ENCODE data around the gene LYPLAL1. TPM values are rescaled to one million over a fixed set of nuclear protein-coding genes. Genes with fewer than 3 reads are reported as not detected.

Gene LYPLAL1
- total RNA-seq, 4 donors from 2014 or later = 20.1 to 75.9 (median 23.5) TPM

DNA sequence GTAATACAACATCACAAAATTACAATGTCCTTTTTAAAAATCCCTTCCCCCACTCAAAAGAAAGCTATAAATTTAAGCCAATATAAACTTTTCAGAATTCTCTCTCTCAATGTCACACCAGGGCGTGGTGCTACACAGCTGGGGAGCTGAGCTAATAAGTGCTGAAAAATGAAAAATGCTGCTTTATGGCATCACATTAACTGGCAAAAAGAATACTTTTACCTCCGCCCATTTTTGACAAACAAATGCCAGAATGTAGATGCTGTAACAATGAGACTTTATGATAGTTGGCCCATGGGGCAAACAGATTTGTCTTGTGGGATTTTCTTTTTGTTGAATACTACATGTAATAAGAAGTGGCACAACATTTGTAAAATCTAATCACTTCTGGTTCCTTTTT lies 12.7 kb upstream of the LYPLAL1 start:
- Histone ChIP-seq H3K27me3 (no peaks in the 10 kb centered on the region), H3K9me3 (no peaks in the 10 kb centered on the region), H3K4me1 (no peaks in the 10 kb centered on the region), H3K27ac (no peak overlapping the region), H3K36me3 (no peaks in the 10 kb centered on the region), H3K4me3 (no peak overlapping the region)
- no peak for TF ChIP-seq POLR2A (IDR thresholded peaks at IDR 0.05)
- TF ChIP-seq, protein P1, sequence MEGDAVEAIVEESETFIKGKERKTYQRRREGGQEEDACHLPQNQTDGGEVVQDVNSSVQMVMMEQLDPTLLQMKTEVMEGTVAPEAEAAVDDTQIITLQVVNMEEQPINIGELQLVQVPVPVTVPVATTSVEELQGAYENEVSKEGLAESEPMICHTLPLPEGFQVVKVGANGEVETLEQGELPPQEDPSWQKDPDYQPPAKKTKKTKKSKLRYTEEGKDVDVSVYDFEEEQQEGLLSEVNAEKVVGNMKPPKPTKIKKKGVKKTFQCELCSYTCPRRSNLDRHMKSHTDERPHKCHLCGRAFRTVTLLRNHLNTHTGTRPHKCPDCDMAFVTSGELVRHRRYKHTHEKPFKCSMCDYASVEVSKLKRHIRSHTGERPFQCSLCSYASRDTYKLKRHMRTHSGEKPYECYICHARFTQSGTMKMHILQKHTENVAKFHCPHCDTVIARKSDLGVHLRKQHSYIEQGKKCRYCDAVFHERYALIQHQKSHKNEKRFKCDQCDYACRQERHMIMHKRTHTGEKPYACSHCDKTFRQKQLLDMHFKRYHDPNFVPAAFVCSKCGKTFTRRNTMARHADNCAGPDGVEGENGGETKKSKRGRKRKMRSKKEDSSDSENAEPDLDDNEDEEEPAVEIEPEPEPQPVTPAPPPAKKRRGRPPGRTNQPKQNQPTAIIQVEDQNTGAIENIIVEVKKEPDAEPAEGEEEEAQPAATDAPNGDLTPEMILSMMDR (IDR thresholded peaks at IDR 0.05) = no peak
- no peak for DNase-seq

DNA sequence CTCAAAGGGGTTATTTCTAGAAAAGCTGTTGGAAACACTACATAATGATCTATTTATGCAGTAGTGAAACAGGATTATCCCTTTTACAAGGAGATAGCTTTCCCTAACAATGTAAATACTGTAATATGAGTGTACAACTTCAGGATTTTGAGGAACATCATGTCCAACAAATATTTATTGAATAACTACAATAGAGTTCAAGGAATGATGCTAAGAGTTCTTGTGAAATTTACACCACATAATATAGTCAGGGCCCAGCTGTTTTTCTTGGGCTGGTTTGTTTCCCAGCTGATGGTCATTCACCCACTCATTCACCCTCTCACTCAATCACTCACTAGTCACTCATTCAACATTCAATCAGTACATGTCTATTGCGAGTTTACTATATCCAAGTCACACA lies 12.3 kb upstream of the LYPLAL1 start:
- H3K36me3 ChIP-seq = no peaks in the 10 kb centered on the region
- no peaks in the 10 kb centered on the region for H3K9me3 ChIP-seq
- no peak overlapping the region for H3K27ac ChIP-seq
- no peak for DNase-seq
- TF ChIP-seq POLR2A (IDR thresholded peaks at IDR 0.05) = no peak
- TF ChIP-seq, protein P1 (IDR thresholded peaks at IDR 0.05) = no peak
- no peaks in the 10 kb centered on the region for H3K27me3 ChIP-seq
- no peaks in the 10 kb centered on the region for H3K4me1 ChIP-seq
- no peak overlapping the region for H3K4me3 ChIP-seq

DNA sequence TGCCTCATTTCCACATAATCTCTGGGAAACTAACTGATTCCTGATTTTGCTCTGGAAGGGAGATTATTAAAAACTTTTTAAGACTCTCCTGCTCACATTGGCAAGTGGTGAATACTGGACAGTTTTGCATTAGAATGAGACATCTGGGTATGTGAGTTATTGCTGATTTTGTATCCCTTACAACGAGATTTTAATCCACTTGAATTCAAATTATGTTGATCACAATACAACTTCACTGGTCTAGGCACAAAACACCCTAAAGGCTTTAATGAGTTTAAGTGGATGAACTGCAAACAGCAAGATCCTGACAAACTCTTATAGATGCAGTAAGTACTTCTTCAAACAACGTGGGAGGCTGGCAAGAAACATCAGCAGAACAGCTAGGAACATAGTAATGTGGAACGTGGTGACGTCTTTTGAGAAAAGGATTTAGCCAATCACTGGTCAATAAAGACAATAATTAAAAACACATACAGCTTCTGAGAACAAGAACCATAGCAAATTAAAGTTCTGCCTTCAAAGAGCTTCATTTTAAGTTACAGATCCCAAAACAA lies 10.2 kb upstream of the LYPLAL1 start:
- DNase-seq = no peak
- TF ChIP-seq POLR2A (IDR thresholded peaks at IDR 0.05) = no peak
- TF ChIP-seq, protein P1 (IDR thresholded peaks at IDR 0.05) = no peak
- Histone ChIP-seq H3K27me3 (no peaks in the 10 kb centered on the region), H3K36me3 (no peaks in the 10 kb centered on the region), H3K4me3 (no peak overlapping the region), H3K9me3 (no peaks in the 10 kb centered on the region), H3K4me1 (no peaks in the 10 kb centered on the region), H3K27ac (no peak overlapping the region)

DNA sequence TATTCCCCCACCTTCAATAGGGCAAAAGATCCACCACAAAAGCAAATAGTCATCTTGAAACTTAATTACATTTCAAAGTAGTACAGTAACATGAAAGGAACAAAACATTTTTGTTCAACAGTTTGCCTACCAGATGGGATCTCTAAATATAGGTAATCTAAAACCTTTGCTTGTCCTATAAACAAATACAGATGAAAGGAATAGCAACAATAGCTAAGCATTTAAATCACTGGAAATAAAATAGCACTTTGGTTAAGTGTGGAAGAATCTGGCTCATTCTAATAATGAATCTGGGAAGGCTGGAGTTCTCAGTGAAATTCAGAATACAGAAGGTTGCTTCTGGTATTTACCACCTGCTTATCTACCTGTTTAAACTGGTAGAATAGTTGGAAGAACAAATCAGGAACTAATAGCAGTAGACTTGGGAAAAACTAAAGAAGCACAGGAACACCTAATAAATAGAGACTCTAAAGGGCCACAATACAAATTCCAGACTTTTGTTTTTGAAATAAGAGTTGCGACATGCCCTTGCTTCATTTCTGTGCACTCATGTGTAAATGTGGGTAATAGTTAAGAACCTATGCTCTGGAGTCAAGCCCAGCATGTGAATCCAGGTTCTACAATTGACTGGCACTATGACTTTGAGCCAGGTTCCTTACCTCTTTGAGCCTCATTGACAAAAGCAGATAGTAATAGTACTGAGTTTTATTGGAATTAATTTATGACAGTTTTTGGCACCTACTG lies 2.3 kb upstream of the LYPLAL1 start:
- Histone ChIP-seq H3K4me3 (no peak overlapping the region), H3K36me3 (no peaks in the 10 kb centered on the region), H3K9me3 (no peaks in the 10 kb centered on the region), H3K27me3 (no peaks in the 10 kb centered on the region), H3K27ac (no peak overlapping the region), H3K4me1 (peaks cover 0 to 12% (median 0%) of the 10 kb centered on the region in 4 donors)
- TF ChIP-seq POLR2A (IDR thresholded peaks at IDR 0.05) = no peak
- TF ChIP-seq, protein P1 (IDR thresholded peaks at IDR 0.05) = no peak
- DNase-seq = no peak

DNA sequence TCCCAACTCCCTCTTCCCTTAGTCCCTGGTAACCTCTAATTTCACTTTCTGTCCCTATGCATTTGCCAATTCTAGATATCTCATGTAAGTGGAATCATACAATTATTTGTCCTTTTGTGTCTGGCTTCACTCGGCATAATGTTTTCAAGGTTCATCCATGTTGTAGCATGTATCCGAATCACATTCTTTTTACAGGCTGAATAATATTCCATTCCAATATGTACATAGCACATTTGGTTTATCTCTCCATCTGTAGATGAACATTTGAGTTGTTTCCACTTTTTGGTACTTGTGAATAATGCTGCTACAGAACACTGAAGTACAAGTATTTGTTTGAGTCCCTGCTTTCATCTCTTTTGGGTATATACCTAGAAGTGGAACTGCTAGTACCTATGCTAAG lies 857 bp upstream of the LYPLAL1 start:
- Histone ChIP-seq H3K4me1 (peaks cover 0 to 12% (median 0%) of the 10 kb centered on the region in 4 donors), H3K27me3 (no peaks in the 10 kb centered on the region), H3K4me3 (no peak overlapping the region), H3K9me3 (no peaks in the 10 kb centered on the region), H3K36me3 (no peaks in the 10 kb centered on the region), H3K27ac (peak overlapping the region in 2 of 4 donors; percentile 85 to 89)
- TF ChIP-seq, protein P1 (IDR thresholded peaks at IDR 0.05) = no peak
- no peak for TF ChIP-seq POLR2A (IDR thresholded peaks at IDR 0.05)
- DNase-seq = no peak
